HEK293 (cell line): ENCODE data around the gene NLGN4X.

ENCODE experiments used
- CTCF ChIA-PET: fragments of 350-600 bp; formaldehyde crosslinking; extraction: SDS; loops from one replicate; lab custom pipeline; 2021; ENCODE audit warnings: antibody characterized with exemption; lab: Yijun Ruan, JAX
- POLR2A ChIA-PET: fragments of 300-600 bp; formaldehyde crosslinking; extraction: SDS; loops from one replicate; lab custom pipeline; 2020; ENCODE audit warnings: antibody characterized with exemption, inconsistent platforms; lab: Yijun Ruan, JAX
- H3K27ac ChIP-seq: fragments of 200-500 bp; sonication (Bioruptor generic); 2 replicates; pipeline ENCODE4 v1.5.1; 2014; ENCODE audit warnings: low read depth, low read length, control low read depth, inconsistent platforms; ENCODE audit errors: extremely low read depth
- H3K36me3 ChIP-seq, 2 experiments: fragments of 200-500 bp in 1 of 2; sonication (Bioruptor generic) in 1 of 2; 1 replicate in 1 of 2; 2 replicates in 1 of 2; pipeline ENCODE4 v1.5.1; 2014 to 2017; ENCODE audit warnings: inconsistent platforms in 2 of 2, low read length in 2 of 2; ENCODE audit not compliant: control insufficient read depth in 2 of 2, insufficient read depth in 1 of 2
- H3K4me1 ChIP-seq: fragments of 200-500 bp; sonication (Bioruptor generic); 2 replicates; pipeline ENCODE4 v1.5.1; 2014; ENCODE audit warnings: mild to moderate bottlenecking, low read length, inconsistent platforms; ENCODE audit not compliant: control insufficient read depth, insufficient read depth
- H3K4me3 ChIP-seq: 2 replicates; pipeline ENCODE4 v1.5.1; 2011; ENCODE audit warnings: low read depth, mild to moderate bottlenecking, control low read depth, low read length, moderate library complexity
- H3K9me3 ChIP-seq: fragments of 200-500 bp; sonication (Bioruptor generic); 2 replicates; pipeline ENCODE4 v1.5.1; 2014; ENCODE audit warnings: low read depth, low read length, inconsistent platforms; ENCODE audit not compliant: control insufficient read depth, insufficient read depth
- GLIS2 ChIP-seq: fragments of 450-650 bp; formaldehyde crosslinking; IDR thresholded peaks from 2 replicates; pipeline ENCODE4 v1.5.1; 2016; ENCODE audit warnings: missing biosample characterization, missing genetic modification characterization
- KLF16 ChIP-seq: fragments of 450-650 bp; formaldehyde crosslinking; IDR thresholded peaks from 2 replicates; pipeline ENCODE4 v1.5.1; 2017; ENCODE audit warnings: missing biosample characterization, missing genetic modification characterization
- OSR2 ChIP-seq: fragments of 450-650 bp; formaldehyde crosslinking; IDR thresholded peaks from 2 replicates; pipeline ENCODE4 v1.5.1; 2016; ENCODE audit warnings: missing biosample characterization, missing genetic modification characterization
- ZNF19 ChIP-seq: fragments of 450-650 bp; formaldehyde crosslinking; IDR thresholded peaks from 2 replicates; pipeline ENCODE4; 2016; ENCODE audit warnings: missing biosample characterization, missing genetic modification characterization, low read depth
- ZNF202 ChIP-seq: fragments of 450-650 bp; formaldehyde crosslinking; IDR thresholded peaks from 2 replicates; pipeline ENCODE4 v1.5.1; 2016; ENCODE audit warnings: missing biosample characterization, missing genetic modification characterization, borderline replicate concordance
- ZNF544 ChIP-seq: fragments of 450-650 bp; formaldehyde crosslinking; IDR thresholded peaks from 2 replicates; pipeline ENCODE4 v1.5.0; 2017; ENCODE audit warnings: missing biosample characterization, missing genetic modification characterization
- ZNF623 ChIP-seq: fragments of 450-650 bp; formaldehyde crosslinking; IDR thresholded peaks from 2 replicates; pipeline ENCODE4 v1.5.1; 2016; ENCODE audit warnings: missing biosample characterization, missing genetic modification characterization
- ZNF660 ChIP-seq: fragments of 450-650 bp; IDR thresholded peaks from 2 replicates; pipeline ENCODE4 v1.5.1; 2018; ENCODE audit warnings: missing biosample characterization, mild to moderate bottlenecking, missing genetic modification characterization
- TF ChIP-seq, protein P1 (sequence below): fragments of 450-650 bp; formaldehyde crosslinking; IDR thresholded peaks from 2 replicates; pipeline ENCODE4 v1.5.1; 2016; ENCODE audit warnings: missing biosample characterization, missing genetic modification characterization
- TF ChIP-seq, protein P2 (sequence below): fragments of 450-650 bp; formaldehyde crosslinking; IDR thresholded peaks from 2 replicates; pipeline ENCODE4 v1.5.1; 2016; ENCODE audit warnings: missing biosample characterization, missing genetic modification characterization
- TF ChIP-seq, protein P3 (sequence below): fragments of 450-650 bp; formaldehyde crosslinking; IDR thresholded peaks from 2 replicates; pipeline ENCODE4 v1.5.1; 2017; ENCODE audit warnings: missing biosample characterization, mild to moderate bottlenecking, missing genetic modification characterization, moderate library complexity
- TF ChIP-seq, protein P4 (sequence below): fragments of 450-650 bp; formaldehyde crosslinking; IDR thresholded peaks from 2 replicates; pipeline ENCODE4 v1.5.1; 2016; ENCODE audit warnings: missing biosample characterization, missing genetic modification characterization

The NLGN4X gene

GRCh38 chrX:6225911-6226595 lies 2.6 kb downstream of the NLGN4X start:
- no peaks in the 10 kb centered on the region for H3K4me1 ChIP-seq
- H3K36me3 ChIP-seq = no peaks in the 10 kb centered on the region
- TF ChIP-seq, protein P1, sequence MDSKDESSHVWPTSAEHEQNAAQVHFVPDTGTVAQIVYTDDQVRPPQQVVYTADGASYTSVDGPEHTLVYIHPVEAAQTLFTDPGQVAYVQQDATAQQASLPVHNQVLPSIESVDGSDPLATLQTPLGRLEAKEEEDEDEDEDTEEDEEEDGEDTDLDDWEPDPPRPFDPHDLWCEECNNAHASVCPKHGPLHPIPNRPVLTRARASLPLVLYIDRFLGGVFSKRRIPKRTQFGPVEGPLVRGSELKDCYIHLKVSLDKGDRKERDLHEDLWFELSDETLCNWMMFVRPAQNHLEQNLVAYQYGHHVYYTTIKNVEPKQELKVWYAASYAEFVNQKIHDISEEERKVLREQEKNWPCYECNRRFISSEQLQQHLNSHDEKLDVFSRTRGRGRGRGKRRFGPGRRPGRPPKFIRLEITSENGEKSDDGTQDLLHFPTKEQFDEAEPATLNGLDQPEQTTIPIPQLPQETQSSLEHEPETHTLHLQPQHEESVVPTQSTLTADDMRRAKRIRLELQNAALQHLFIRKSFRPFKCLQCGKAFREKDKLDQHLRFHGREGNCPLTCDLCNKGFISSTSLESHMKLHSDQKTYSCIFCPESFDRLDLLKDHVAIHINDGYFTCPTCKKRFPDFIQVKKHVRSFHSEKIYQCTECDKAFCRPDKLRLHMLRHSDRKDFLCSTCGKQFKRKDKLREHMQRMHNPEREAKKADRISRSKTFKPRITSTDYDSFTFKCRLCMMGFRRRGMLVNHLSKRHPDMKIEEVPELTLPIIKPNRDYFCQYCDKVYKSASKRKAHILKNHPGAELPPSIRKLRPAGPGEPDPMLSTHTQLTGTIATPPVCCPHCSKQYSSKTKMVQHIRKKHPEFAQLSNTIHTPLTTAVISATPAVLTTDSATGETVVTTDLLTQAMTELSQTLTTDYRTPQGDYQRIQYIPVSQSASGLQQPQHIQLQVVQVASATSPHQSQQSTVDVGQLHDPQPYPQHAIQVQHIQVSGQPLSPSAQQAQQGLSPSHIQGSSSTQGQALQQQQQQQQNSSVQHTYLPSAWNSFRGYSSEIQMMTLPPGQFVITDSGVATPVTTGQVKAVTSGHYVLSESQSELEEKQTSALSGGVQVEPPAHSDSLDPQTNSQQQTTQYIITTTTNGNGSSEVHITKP (tag by site-specific recombination) = no peak
- TF ChIP-seq ZNF202 (no peak), KLF16 (tag by site-specific recombination) (no peak), OSR2 (tag by site-specific recombination) (no peak)
- CTCF ChIA-PET = no interaction called here
- H3K4me3 ChIP-seq = no peak overlapping the region
- H3K27ac ChIP-seq = no peak overlapping the region
- no peaks in the 10 kb centered on the region for H3K9me3 ChIP-seq
- POLR2A ChIA-PET = interaction anchor here (0.7 kb wide), 1 partner anchor 93 kb away, joined by 4 read pairs; no protein-coding TSS in a partner anchor

DNA sequence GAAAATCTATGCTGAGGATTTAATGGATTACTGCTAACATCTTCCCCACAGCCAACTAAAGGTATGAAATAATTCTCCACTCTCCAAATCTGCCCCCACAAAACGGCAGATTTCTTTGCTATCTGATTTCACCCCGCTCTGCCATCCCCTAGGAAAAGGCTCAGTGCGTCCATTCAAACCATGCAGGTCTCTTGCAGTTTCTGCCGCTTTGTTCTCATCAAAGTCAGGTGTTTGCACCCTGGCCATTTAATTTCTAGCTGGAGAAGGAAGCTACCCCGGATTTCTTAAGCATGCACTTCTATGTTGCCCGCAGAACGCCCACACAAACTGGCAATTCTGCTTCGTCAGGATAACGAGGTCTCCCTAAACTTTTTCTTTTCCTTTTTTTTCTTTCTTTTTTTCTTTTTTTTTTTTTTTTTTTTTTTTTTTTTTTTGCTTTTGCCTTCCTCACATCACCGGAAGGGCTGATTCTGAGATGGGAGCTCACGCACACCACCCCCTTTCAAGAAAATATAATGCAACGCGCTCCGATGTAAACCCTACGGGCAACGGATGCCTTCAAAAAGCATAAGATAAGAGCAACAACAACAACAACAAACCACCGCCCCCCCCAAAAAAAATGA lies 3.3 kb downstream of the NLGN4X start:
- Histone ChIP-seq H3K4me3 (no peak overlapping the region), H3K36me3 (no peaks in the 10 kb centered on the region), H3K9me3 (no peaks in the 10 kb centered on the region), H3K27ac (no peak overlapping the region), H3K4me1 (no peaks in the 10 kb centered on the region)
- TF ChIP-seq ZNF623 = no peak
- TF ChIP-seq, protein P2, sequence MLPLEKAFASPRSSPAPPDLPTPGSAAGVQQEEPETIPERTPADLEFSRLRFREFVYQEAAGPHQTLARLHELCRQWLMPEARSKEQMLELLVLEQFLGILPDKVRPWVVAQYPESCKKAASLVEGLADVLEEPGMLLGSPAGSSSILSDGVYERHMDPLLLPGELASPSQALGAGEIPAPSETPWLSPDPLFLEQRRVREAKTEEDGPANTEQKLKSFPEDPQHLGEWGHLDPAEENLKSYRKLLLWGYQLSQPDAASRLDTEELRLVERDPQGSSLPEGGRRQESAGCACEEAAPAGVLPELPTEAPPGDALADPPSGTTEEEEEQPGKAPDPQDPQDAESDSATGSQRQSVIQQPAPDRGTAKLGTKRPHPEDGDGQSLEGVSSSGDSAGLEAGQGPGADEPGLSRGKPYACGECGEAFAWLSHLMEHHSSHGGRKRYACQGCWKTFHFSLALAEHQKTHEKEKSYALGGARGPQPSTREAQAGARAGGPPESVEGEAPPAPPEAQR (tag by site-specific recombination) = no peak
- no peak for TF ChIP-seq ZNF19 (tag by site-specific recombination)
- TF ChIP-seq ZNF660 = no peak
- ChIA-PET POLR2A (interaction anchor here (0.7 kb wide), 1 partner anchor 93 kb away, joined by 4 read pairs; no protein-coding TSS in a partner anchor), CTCF (no interaction called here)

DNA sequence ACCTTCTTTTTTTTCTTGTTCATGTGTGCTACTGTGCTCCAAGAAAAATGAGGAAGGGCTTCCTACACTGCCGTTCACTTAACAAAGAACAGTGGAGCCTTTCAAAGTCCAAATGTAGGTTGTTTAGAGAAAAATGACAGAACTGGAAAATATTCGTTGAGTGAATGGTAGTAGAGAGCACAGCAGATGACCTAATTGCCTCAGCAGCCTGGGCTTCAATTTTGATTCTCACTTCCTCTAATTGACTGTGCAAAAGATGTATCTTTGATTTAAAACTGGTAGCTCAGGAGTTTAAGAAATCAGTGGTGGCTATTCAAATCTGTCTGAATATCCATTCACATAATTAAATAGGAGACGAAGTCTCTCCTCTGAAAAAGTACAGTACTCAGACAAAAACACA lies 5.2 kb downstream of the NLGN4X start:
- Histone ChIP-seq H3K4me3 (no peak overlapping the region), H3K36me3 (no peaks in the 10 kb centered on the region), H3K27ac (no peak overlapping the region), H3K9me3 (no peaks in the 10 kb centered on the region), H3K4me1 (no peaks in the 10 kb centered on the region)
- CTCF ChIA-PET = no interaction called here
- TF ChIP-seq ZNF544 (tag by site-specific recombination) (no peak), GLIS2 (tag by site-specific recombination) (no peak)
- TF ChIP-seq, protein P3, sequence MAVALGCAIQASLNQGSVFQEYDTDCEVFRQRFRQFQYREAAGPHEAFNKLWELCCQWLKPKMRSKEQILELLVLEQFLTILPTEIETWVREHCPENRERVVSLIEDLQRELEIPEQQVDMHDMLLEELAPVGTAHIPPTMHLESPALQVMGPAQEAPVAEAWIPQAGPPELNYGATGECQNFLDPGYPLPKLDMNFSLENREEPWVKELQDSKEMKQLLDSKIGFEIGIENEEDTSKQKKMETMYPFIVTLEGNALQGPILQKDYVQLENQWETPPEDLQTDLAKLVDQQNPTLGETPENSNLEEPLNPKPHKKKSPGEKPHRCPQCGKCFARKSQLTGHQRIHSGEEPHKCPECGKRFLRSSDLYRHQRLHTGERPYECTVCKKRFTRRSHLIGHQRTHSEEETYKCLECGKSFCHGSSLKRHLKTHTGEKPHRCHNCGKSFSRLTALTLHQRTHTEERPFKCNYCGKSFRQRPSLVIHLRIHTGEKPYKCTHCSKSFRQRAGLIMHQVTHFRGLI (tag by site-specific recombination) = no peak
- TF ChIP-seq, protein P4, sequence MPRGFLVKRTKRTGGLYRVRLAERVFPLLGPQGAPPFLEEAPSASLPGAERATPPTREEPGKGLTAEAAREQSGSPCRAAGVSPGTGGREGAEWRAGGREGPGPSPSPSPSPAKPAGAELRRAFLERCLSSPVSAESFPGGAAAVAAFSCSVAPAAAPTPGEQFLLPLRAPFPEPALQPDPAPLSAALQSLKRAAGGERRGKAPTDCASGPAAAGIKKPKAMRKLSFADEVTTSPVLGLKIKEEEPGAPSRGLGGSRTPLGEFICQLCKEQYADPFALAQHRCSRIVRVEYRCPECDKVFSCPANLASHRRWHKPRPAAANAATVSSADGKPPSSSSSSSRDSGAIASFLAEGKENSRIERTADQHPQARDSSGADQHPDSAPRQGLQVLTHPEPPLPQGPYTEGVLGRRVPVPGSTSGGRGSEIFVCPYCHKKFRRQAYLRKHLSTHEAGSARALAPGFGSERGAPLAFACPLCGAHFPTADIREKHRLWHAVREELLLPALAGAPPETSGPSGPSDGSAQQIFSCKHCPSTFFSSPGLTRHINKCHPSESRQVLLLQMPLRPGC (tag by site-specific recombination) = no peak
- POLR2A ChIA-PET = no interaction called here
